Osteoblast (primary cell): Measurements from ENCODE around the gene CYP11A1. TPM values are rescaled to one million over a fixed set of nuclear protein-coding genes. Genes with fewer than 3 reads are reported as not detected.

ENCODE experiments used
- DNase-seq: peaks from one replicate; pipeline ENCODE4 v3.0.0; 2011; ENCODE audit warnings: low spot score, mixed read lengths; ENCODE audit not compliant: insufficient read length; ENCODE audit errors: missing footprints
- H2AFZ ChIP-seq: 2 replicates; pipeline ENCODE4 v1.6.0; 2011; ENCODE audit warnings: mild to moderate bottlenecking, low read length
- H3K27ac ChIP-seq: 2 replicates; pipeline ENCODE4 v1.5.1; 2011; ENCODE audit warnings: mild to moderate bottlenecking, low read depth, low read length, moderate library complexity
- H3K27me3 ChIP-seq: 2 replicates; pipeline ENCODE4 v1.6.0; 2012; ENCODE audit warnings: mild to moderate bottlenecking, control low read depth, inconsistent platforms, low read length, moderate library complexity; ENCODE audit not compliant: insufficient read depth
- H3K36me3 ChIP-seq: 2 replicates; pipeline ENCODE4 v1.5.1; 2011; ENCODE audit warnings: mild to moderate bottlenecking, low read length, control low read depth, moderate library complexity; ENCODE audit not compliant: insufficient read depth
- H3K4me1 ChIP-seq: 2 replicates; pipeline ENCODE4 v1.5.1; 2011; ENCODE audit warnings: mild to moderate bottlenecking, low read length, control low read depth, moderate library complexity; ENCODE audit not compliant: insufficient read depth
- H3K4me2 ChIP-seq: 2 replicates; pipeline ENCODE4 v1.6.0; 2011; ENCODE audit warnings: mild to moderate bottlenecking, low read length; ENCODE audit not compliant: insufficient read depth
- H3K4me3 ChIP-seq: fragments of 200-600 bp; sonication (generic); 3 replicates; pipeline ENCODE4 v1.5.1; 2012; ENCODE audit warnings: mild to moderate bottlenecking, low read length, inconsistent platforms; ENCODE audit not compliant: insufficient read depth
- H3K79me2 ChIP-seq: 2 replicates; pipeline ENCODE4 v1.6.0; 2012; ENCODE audit warnings: mild to moderate bottlenecking, low read length, control low read depth, inconsistent platforms; ENCODE audit not compliant: insufficient read depth
- H3K9me3 ChIP-seq: 2 replicates; pipeline ENCODE4 v1.5.1; 2011; ENCODE audit warnings: low read depth, low read length, control low read depth
- H4K20me1 ChIP-seq: 2 replicates; pipeline ENCODE4 v1.6.0; 2012; ENCODE audit warnings: mild to moderate bottlenecking, low read length, control low read depth; ENCODE audit not compliant: insufficient read depth
- total RNA-seq: library from RNA; depleted of rRNA; stranded (reverse); fragments of >200 nt; gene quantifications from 2 replicates; pipeline ENCODE4 v1.2.3, GENCODE V29; 2012
- TF ChIP-seq, protein P1 (sequence below): IDR thresholded peaks from 2 replicates; pipeline ENCODE4 v1.5.1; 2011; ENCODE audit warnings: mild to moderate bottlenecking, low read depth, low read length, moderate library complexity; ENCODE audit errors: extremely low read depth

Gene CYP11A1
- total RNA-seq, 1 donor: 1.4 TPM

DNA sequence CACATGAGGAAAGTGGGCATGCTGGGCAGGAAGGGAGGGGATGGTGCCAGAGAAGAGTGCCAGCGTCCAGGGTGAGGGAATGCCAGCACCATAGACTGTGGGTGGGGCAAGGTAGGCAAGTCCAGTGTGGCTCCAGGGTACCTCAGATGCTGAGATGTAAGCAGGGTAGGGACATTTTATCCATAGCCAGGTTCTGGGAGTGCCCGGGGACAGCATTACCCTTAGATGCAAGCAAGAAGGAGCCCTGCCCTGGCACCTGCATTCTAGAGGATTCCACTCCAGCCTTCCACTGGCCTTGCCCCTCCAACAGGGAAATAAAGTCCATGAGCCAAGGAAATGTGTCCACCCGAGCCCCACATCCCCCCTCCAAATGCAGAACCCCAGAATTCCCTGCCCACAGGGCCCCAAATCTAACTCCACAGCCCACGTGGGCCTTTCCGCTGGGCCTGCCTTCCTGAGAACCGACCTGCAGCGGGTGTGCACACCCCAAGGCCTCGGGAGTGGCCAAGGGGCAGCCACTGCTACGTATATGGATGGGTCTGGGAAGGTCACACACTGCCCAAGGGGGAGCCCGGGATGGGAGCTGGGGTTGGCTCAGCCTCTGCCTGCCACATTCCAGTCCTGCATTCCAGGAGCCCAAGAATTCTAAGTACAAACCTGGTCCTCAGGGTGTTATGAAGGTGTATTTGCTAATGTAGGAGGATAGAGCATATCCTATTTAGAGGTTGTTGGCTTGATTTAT, 20.3 kb upstream of the CYP11A1 start:
- TF ChIP-seq, protein P1, sequence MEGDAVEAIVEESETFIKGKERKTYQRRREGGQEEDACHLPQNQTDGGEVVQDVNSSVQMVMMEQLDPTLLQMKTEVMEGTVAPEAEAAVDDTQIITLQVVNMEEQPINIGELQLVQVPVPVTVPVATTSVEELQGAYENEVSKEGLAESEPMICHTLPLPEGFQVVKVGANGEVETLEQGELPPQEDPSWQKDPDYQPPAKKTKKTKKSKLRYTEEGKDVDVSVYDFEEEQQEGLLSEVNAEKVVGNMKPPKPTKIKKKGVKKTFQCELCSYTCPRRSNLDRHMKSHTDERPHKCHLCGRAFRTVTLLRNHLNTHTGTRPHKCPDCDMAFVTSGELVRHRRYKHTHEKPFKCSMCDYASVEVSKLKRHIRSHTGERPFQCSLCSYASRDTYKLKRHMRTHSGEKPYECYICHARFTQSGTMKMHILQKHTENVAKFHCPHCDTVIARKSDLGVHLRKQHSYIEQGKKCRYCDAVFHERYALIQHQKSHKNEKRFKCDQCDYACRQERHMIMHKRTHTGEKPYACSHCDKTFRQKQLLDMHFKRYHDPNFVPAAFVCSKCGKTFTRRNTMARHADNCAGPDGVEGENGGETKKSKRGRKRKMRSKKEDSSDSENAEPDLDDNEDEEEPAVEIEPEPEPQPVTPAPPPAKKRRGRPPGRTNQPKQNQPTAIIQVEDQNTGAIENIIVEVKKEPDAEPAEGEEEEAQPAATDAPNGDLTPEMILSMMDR: no peak

DNA sequence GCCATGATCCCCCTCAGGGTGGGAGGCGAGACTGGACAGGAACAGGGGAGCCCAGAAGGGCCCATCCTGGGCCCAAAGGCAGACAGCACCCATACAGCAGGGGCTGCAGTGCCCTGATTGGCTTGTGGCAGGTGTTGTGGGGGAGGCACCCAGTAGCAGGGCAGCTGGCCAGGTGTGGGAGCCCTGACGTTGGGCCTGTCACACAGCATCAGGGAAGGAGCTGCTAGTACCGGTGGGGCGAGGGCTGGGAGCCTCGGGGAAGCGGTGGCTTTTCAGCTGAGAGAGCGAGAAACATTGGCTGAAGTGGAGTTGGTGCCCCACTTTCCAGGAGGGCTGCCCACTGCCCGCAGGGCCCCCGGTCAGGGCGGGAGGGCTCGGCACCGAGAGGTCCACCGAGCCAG, 19.7 kb upstream of the CYP11A1 start:
- H3K27ac ChIP-seq: no peak overlapping the region
- H3K4me2 ChIP-seq: no peak overlapping the region
- no peak for DNase-seq
- no peaks in the 10 kb centered on the region for H3K36me3 ChIP-seq
- H3K4me3 ChIP-seq: no peak overlapping the region
- TF ChIP-seq, protein P1: no peak
- H4K20me1 ChIP-seq: no peaks in the 10 kb centered on the region
- no peaks in the 10 kb centered on the region for H3K27me3 ChIP-seq
- H3K79me2 ChIP-seq: no peaks in the 10 kb centered on the region
- H3K9me3 ChIP-seq: no peaks in the 10 kb centered on the region
- H3K4me1 ChIP-seq: peaks cover 30% of the 10 kb centered on the region
- no peak overlapping the region for H2AFZ ChIP-seq

More for the DNA sequence above, 20.3 kb upstream of the CYP11A1 start:
- peaks cover 32% of the 10 kb centered on the region for H3K4me1 ChIP-seq
- H3K4me2 ChIP-seq: no peak overlapping the region
- H3K4me3 ChIP-seq: no peak overlapping the region
- H3K27me3 ChIP-seq: no peaks in the 10 kb centered on the region
- no peaks in the 10 kb centered on the region for H3K79me2 ChIP-seq
- H3K9me3 ChIP-seq: no peaks in the 10 kb centered on the region
- H3K36me3 ChIP-seq: no peaks in the 10 kb centered on the region
- peak; percentile 77 for DNase-seq
- no peaks in the 10 kb centered on the region for H4K20me1 ChIP-seq
- H2AFZ ChIP-seq: no peak overlapping the region
- H3K27ac ChIP-seq: no peak overlapping the region

DNA sequence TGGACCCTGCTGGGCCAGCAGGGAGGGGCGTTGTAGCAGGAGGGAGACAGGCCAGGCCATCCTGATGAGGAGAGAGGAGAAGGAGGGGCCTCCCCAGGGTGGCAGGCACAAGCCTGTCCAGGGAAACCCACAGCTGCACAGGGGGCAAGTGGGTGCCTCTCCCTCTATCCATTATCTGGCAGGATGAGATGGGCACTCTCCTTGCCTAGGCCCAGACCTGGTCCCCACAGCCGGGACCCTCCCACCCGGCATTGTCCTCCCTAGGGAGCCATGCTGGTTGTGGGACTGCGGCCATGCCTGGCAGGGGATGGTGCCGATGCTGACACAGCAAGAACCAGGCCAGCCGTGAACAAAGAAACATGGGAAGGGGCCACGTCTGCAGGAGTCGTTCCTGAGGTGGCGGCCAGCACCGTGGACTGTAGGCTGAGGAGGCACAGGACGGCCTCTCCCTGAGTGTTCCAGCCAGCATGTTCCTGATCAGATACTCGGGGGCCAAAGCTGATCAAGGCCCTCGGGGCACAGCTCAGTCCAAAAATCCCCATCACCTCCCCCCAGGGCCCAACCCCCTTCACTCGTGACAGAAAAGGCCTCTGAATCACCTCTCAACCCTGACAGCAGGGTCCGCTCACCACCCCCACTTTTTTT, 19.2 kb upstream of the CYP11A1 start:
- Histone ChIP-seq H3K79me2 (no peaks in the 10 kb centered on the region), H3K4me2 (no peak overlapping the region), H2AFZ (no peak overlapping the region), H3K27me3 (no peaks in the 10 kb centered on the region), H3K36me3 (no peaks in the 10 kb centered on the region), H4K20me1 (no peaks in the 10 kb centered on the region), H3K9me3 (no peaks in the 10 kb centered on the region), H3K4me1 (peaks cover 33% of the 10 kb centered on the region), H3K27ac (no peak overlapping the region), H3K4me3 (no peak overlapping the region)
- peak; percentile 18 for DNase-seq
- TF ChIP-seq, protein P1: no peak

DNA sequence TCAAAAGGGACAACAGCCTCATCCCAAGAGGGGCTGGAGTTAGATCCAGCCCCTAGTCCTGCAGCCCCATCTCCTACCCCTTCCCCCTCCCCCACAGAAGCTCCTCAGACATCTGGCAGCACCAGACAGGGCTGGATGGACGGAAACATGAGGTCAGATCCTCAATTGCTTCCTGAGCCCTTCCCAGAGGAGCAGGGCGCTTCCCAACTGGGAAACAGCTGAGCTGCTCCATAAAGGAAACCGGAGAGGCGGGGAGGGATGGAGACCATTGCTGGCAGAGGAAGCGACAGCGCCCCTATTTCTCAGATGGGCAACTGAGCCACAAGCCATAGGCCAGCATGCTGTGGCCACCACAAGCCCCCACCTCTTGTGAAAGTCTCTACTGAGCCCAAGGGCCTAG, 18.3 kb upstream of the CYP11A1 start:
- H3K36me3 ChIP-seq: no peaks in the 10 kb centered on the region
- H3K27ac ChIP-seq: peak overlapping the region; percentile 71
- H3K79me2 ChIP-seq: no peaks in the 10 kb centered on the region
- no peak overlapping the region for H3K4me2 ChIP-seq
- no peaks in the 10 kb centered on the region for H3K9me3 ChIP-seq
- TF ChIP-seq, protein P1: no peak
- peaks cover 39% of the 10 kb centered on the region for H3K4me1 ChIP-seq
- H4K20me1 ChIP-seq: no peaks in the 10 kb centered on the region
- no peak overlapping the region for H3K4me3 ChIP-seq
- no peaks in the 10 kb centered on the region for H3K27me3 ChIP-seq
- no peak overlapping the region for H2AFZ ChIP-seq
- peak; percentile 61 for DNase-seq
